GM04503 (cell line): ENCODE results near the gene ARL10.
"Not testable (repeated sequence)": the region's sequence is repeated elsewhere in the genome, so short reads cannot be mapped to it uniquely, and the experiment has no call there.

Experiments
- DNase-seq: peaks from one replicate; pipeline ENCODE4 v3.0.0-alpha.2; 2012; ENCODE audit warnings: low read depth

ARL10 gene

GRCh38 chr5:176388444-176389134 is 23.3 kb downstream of the ARL10 start, which contains the start of the genes HIGD2A and NOP16:
Gene HIGD2A, plus strand, starts transcription at chr5:176388751. Its CDS starts 69 bp downstream, at chr5:176388820.
Gene NOP16, minus strand, starts transcription at chr5:176388598. Its CDS starts 59 bp downstream, at chr5:176388539.
- DNase-seq = peak; percentile 93

DNA sequence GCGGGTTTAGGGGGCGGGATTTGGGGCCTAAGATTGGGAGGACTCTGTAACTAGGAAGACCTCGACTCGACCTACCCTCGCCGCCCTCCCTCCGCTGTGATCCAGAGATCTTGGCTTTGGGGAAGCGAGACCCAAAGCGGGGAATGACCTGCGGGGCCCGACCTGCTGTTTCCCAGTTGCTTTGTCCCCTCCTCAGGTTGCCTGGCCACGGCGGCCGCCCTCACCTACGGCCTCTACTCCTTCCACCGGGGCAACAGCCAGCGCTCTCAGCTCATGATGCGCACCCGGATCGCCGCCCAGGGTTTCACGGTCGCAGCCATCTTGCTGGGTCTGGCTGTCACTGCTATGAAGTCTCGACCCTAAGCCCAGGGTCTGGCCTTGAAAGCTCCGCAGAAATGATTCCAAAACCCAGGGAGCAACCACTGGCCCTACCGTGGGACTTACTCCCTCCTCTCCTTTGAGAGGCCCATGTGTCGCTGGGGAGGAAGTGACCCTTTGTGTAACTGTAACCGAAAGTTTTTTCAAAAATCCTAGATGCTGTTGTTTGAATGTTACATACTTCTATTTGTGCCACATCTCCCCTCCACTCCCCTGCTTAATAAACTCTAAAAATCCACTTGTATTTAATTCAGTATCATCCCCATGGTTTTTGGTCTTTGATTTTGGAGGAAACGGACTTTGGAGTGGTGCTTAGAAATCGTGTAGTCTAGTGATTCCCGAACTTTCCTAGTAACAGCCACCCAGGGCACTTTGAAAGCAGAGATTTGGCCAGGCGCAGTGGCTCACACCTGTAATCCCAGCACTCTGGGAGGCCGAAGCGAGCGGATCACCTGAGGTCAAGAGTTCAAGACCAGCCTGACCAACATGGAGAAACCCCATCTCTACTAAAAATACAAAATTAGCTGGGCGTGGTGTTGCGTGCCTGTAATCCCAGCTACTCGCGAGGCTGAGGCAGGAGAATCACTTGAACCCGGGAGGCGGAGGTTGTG is 24.1 kb downstream of the ARL10 start:
- no peak for DNase-seq

DNA sequence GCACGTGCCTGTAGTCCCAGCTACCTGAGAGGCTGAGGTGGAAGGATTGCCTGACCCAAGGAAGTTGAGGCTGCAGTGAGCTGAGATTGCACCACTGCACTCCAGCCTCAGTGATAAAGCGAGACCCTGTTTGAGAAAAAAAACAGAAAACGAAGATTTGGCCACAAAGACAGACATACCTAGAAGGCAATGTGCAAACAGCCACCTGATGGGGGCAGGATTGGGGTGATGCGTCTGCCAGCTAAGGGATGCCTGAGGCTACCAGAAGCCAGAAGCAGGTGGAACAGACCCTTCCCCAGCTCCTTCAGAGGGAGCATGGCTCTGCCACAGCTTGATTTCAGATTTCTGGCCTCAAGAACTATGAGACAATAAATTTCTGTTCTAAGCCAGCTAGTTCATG is 26.2 kb downstream of the ARL10 start:
- DNase-seq = no peak

GRCh38 chr5:176391999-176392398 is 26.7 kb downstream of the ARL10 start:
- DNase-seq = no peak

- DNase-seq = no peak
These were observed 27.2 kb downstream of the ARL10 start for GRCh38 chr5:176392526-176392925.

- no peak for DNase-seq
These were observed 28.8 kb downstream of the ARL10 start for GRCh38 chr5:176394096-176394495.

GRCh38 chr5:176394881-176395675 is 29.8 kb downstream of the ARL10 start:
- DNase-seq = no peak

DNA sequence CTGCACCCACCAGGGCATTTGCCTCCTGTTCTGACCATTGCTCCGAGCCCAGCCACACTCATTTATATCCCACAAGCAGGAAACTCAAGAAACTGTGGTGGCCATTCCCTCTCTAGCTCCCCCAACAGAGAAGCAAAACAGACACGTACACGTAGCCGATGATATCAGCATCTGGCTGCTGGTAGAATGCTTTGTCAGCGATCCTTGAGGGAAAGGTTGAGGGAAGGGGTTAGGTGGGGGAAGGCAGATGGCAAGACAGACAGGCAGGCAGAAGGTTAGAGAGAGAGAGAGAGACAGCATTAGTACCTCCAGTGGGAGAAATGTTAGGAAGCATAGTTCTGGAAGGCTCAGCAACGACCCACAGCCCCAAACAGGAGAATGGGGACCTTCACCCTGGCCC is 31.0 kb downstream of the ARL10 start:
- DNase-seq = no peak

GRCh38 chr5:176397736-176398420 is 32.6 kb downstream of the ARL10 start:
- no peak for DNase-seq

DNA sequence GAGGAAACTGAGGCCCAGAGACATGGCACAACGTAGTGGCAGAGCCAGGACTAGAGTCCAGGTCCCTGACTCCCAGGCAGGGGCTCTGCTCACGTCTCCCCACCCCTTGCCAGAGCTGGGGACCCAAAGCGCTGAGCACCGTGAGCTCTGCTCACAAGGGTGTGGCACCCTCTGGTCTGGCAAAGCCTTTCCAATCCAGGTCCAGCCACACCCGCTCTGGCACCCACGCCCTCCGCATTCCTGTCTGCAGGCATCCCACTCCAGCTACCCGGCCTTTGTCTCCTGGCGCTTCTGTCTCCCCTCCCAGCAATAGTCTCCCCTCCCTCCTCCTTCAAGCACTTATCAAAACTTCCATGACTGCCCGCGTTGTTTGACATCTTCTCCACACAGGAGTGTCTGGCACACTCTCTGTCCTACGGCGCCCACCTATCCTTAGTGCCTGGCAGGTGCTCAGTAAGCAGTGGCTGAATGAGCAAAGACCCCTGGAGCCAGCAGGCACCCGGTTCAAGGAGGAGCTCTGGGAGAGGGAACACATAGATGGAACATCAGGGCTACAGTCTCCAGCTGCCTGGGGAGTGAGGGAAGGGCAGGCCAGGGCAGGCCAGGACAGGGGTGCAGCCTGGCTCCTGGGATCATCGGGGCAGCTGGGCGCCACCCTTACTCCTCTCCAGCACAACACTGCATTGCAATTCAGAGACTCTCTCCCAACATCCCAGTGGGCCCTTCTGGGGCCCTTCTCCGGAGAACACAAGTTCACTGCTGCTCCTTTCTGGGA is 35.3 kb downstream of the ARL10 start:
- no peak for DNase-seq

GRCh38 chr5:176401281-176402205 is 36.3 kb downstream of the ARL10 start:
- DNase-seq = no peak

- DNase-seq = no peak
These were observed 40.6 kb downstream of the ARL10 start for GRCh38 chr5:176405656-176406435.

- no peak for DNase-seq
These were observed 41.3 kb downstream of the ARL10 start for GRCh38 chr5:176406436-176407052.

DNA sequence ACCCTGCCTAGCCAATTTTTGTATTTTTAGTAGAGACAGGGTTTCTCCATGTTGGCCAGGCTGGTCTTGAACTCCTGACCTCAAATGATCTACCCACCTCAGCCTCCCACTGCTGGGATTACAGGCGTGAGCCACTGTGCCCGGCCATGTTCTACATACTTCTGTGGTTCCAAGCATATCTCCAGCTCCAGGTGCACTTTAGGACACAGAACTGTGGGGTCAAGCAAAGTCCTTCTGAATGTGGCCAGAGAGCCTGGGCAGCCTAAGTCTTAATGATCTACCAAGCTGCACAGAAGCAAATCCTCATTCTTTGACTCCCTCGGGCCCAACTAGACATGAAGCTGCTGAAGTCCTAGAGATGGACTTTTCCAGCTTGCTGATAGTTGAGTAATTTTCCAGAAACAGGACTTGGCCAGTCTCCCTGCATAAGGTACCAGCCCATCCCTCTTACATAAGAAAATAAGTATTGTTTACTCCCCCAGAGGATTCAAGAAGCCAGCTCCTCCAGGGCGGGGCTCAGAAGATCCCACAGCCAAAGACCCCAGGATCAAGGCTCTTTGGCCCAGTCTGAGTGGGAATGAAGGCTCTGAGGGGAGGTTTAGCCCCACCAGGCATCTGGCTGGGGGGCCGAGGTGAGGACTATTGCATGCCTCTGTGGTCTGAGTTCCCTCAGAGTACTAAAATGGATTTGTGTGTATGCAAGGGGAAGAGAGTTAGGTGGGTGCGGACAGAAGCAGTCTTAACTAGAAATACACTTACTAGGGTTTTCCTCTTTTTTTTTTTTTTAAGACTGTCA is 42.4 kb downstream of the ARL10 start:
- DNase-seq = no peak

DNA sequence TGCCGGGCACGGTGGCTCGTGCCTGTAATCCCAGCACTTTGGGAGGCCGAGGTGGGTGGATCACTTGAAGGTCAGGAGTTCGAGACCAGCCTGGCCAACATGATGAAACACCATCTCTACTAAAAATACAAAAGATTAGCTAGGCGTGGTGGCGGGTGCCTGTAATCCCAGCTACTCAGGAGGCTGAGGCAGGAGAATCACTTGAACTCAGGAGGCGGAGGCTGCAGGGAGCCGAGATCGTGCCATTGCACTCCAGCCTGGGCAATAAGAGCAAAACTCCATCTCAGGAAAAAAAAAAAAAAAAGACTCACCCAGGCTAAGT is 42.9 kb downstream of the ARL10 start:
- not testable (repeated sequence) for DNase-seq

DNA sequence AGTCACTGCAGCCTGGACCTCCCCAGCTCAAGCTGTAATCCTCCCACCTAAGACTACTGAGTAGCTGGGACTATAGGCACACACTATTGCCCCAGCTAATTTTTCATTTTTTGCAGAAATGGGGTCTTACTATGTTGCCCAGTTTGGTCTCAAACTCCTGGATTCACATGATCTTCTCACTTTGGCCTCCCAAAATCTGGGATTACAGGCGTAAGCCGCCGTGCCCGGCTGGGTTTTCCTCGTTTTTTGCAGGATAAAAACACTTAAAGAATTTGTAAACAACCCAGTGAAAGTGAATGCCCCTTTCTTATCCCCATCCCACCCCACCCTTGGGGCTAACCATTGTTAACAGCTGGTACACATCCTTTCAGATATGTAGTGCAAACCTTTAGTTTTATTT is 43.3 kb downstream of the ARL10 start:
- DNase-seq = no peak

GRCh38 chr5:176409765-176410164 is 44.5 kb downstream of the ARL10 start:
- DNase-seq = no peak
